Endothelial cell of umbilical vein (primary cell): Measurements from ENCODE around the gene SNX5.

ENCODE experiments used
- CTCF ChIP-seq, 2 donors: IDR thresholded peaks; 1 replicate in 1 of 2; 2 replicates in 1 of 2; pipeline ENCODE4 v1.5.1; 2011; ENCODE audit warnings: low read length in 2 of 2, mild to moderate bottlenecking in 2 of 2, moderate library complexity in 2 of 2, control low read depth in 1 of 2, inconsistent platforms in 1 of 2, low read depth in 1 of 2; ENCODE audit not compliant: insufficient read depth in 1 of 2; ENCODE audit errors: extremely low read depth in 1 of 2
- EZH2 ChIP-seq: IDR thresholded peaks from 2 replicates; pipeline ENCODE4 v1.6.1; 2012; ENCODE audit warnings: borderline replicate concordance, low read depth, mild to moderate bottlenecking, moderate library complexity, low read length, inconsistent platforms; ENCODE audit not compliant: severe bottlenecking
- FOS ChIP-seq: IDR thresholded peaks from 2 replicates; pipeline ENCODE4 v1.6.1; 2011; ENCODE audit warnings: mild to moderate bottlenecking, low read length, moderate library complexity, borderline replicate concordance; ENCODE audit not compliant: insufficient read depth
- JUN ChIP-seq: IDR thresholded peaks from 2 replicates; pipeline ENCODE4 v1.6.1; 2011; ENCODE audit warnings: borderline replicate concordance, low read depth; ENCODE audit not compliant: insufficient read length, insufficient read depth
- POLR2A ChIP-seq: IDR thresholded peaks from 2 replicates; pipeline ENCODE4 v1.6.1; 2012; ENCODE audit warnings: low read depth, mild to moderate bottlenecking, control low read depth, low read length
- POLR2AphosphoS5 ChIP-seq: IDR thresholded peaks from 2 replicates; pipeline ENCODE4 v1.6.1; 2012; ENCODE audit warnings: low read depth, mild to moderate bottlenecking, control low read depth, low read length, moderate library complexity; ENCODE audit not compliant: insufficient read depth
- TF ChIP-seq, protein P1 (sequence below): IDR thresholded peaks from 2 replicates; pipeline ENCODE4 v1.6.1; 2011; ENCODE audit not compliant: insufficient read depth, insufficient read length

DNA sequence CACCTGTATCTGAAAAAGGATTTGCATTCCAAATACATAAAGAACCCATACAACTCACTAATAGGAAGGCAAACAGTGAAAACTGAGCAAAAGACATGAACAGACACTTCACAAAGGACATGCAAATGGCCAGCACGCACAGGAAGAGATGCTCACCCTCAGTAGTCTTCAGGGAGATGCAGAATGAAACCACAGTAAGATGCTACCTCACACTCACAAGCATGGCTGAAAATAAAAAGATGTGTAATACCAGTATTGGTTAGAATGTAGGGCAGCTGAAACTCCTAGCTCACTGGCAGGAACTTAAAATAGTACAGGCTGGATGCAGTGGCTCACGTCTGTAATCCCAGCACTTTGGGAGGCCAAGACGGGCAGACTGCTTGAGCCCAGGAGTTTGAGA lies 64.6 kb downstream of the SNX5 start:
- no peak for TF ChIP-seq CTCF (IDR thresholded peaks at IDR 0.05; ENCODE audit: extremely low read depth in 1 of 2, insufficient read depth in 1 of 2, low read depth in 1 of 2, low read length in 2 of 2)
- TF ChIP-seq EZH2, result no peak
- TF ChIP-seq JUN, result no peak
- TF ChIP-seq, protein P1, sequence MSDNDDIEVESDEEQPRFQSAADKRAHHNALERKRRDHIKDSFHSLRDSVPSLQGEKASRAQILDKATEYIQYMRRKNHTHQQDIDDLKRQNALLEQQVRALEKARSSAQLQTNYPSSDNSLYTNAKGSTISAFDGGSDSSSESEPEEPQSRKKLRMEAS, result no peak
- no peak for TF ChIP-seq POLR2A
- no peak for TF ChIP-seq POLR2AphosphoS5
- TF ChIP-seq FOS, result no peak
